Measurements from ENCODE around the gene OR4D2.
A peak's percentile ranks its signal among the peaks of the same experiment; 100 is the strongest.
"Not testable (repeated sequence)": the region's sequence is repeated elsewhere in the genome, so short reads cannot be mapped to it uniquely, and the experiment has no call there.

The OR4D2 gene

DNA sequence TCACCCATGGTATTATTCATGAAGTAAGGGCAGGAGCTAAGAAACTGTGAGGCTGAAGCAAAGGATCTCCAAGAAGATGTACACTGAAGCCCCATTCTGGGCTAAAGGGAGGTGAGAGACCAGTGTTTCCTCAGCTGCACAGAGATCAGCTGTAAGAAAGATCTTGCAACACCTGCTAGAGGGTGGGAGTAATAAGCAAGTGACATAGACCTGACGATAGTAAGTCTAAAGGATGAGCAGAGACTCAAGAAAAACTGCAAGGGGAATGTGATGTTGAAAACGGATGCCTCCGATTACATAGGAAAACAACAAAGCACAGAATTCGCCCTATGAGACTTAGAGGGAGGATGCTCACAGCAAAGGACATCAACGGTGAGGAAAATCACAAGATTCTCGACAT is at the start of gene OR4D2:
Gene OR4D2, plus strand, starts transcription at position 301 of the 400 bp plus-strand sequence. CDS start 2,674 bp downstream, outside the sequence.
- DNase-seq (ENCODE audit: low read depth in 1 of 2, low spot score in 1 of 2) = no peak

DNA sequence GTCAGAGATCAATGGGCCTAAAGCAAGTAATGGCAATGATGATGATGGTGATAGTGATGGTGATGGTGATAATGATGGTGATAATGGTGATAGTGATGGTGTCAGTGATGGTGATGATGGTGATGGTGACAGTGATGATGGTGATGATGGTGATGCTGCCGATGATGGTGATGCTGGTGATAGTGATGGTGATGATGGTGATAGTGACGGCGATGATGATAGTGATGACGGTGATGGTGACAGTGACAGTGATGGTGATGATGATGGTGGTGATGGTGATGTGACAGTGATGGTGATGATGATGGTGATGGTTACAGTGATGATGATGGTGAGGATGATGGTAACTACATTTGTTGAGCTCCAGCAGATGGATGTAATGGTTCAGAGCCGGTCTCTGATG is 49.4 kb upstream of the OR4D2 start:
- no peak for DNase-seq (ENCODE audit: low read depth in 1 of 2, low spot score in 1 of 2)

GRCh38 chr17:58119491-58119890 is 47.3 kb upstream of the OR4D2 start:
- no peak for DNase-seq (ENCODE audit: low read depth in 1 of 2, low spot score in 1 of 2)

DNA sequence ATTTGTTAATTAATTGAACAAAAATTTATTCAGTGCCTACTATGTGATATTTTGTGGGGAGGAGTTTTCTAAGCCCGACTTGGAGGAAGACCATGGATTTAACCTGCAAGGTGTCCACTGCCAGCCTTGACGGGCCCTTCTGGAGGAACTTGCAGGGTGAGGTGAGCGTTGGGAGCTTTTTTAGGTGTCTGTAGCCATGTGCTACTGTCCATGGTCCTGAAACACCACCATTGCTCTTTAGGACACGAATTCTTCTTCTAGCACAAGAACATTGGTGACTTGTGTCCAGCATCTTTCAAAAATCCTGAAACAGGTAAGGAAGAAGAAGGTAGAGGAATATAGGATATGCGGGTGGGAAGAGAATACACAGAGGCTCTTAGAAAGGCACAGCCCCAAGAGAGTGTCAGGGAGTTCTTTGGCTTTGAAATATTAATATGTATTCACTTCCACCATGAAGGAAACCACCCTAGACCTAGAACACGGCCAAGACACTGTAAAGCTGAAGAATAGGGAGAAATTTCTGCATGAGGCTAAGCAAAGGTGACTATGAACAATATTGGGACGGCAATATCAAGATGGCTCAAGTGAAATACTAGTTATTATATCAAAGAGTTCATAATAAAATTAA is 46.5 kb upstream of the OR4D2 start:
- DNase-seq (ENCODE audit: low read depth in 1 of 2, low spot score in 1 of 2) = peak in 1 of 2 donors; percentile 33

DNA sequence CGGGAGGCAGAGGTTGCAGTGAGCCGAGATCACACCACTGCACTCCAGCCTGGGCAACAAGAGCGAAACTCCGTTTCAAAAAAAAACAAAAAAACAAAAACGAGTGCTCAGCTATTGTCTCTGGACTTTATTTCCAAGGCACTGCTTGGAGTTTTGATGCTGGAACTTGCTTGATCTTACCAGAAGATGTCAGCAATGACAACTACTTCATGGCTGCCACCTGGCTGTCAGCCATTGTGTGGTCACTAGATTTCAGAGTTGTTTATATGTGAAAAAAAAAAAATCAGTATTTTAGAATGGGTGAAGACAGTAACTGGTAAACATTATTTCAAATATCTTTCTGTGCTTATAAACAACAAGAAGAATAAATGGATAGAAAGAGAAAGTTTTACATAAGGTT is 44.9 kb upstream of the OR4D2 start:
- DNase-seq (ENCODE audit: low read depth in 1 of 2, low spot score in 1 of 2) = no peak

- DNase-seq (ENCODE audit: low read depth in 1 of 2, low spot score in 1 of 2) = no peak
These were observed 38.9 kb upstream of the OR4D2 start for GRCh38 chr17:58127846-58128245.

DNA sequence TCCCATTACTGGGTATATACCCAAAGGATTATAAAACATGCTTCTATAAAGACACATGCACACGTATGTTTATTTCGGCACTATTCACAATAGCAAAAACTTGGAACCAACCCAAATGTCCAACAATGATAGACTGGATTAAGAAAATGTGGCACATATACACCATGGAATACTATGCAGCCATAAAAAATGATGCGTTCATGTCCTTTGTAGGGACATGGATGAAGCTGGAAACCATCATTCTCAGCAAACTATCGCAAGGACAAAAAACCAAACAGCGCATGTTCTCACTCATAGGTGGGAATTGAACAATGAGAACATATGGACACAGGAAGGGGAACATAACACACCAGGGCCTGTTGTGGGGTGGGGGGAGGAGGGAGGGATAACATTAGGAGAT is 34.1 kb upstream of the OR4D2 start:
- not testable (repeated sequence) for DNase-seq (ENCODE audit: low read depth in 1 of 2, low spot score in 1 of 2)

DNA sequence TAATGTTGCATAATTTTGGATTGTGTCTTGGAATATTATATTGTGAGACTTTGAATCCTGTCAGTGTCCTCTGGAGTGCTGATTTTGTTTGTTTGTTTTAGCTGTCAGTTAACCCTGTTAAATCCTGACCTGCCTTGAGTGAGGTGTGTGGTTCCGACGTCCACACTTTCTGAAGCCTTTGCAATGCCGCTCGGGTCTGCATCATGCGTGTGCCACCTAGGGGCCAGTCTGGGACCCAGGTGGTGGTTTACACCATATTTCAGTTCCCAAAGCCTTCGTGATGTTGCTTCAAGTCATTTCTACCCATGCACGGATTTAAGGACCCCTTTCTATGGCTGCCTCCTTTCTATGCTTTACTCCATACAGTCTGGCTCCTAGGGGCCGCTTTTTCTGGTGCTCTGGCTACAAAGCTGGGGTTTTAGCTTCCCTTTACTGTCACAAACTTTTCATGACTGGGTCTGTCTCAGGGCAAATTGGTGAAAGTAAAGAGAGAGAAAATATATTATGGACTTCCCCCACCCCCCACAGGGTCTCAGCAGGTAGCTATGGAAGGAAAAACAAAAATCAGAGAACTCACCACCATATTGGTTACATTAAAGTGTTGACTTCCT is 30.0 kb upstream of the OR4D2 start:
- DNase-seq (ENCODE audit: low read depth in 1 of 2, low spot score in 1 of 2) = no peak

GRCh38 chr17:58141505-58141904 is 25.3 kb upstream of the OR4D2 start:
- DNase-seq (ENCODE audit: low read depth in 1 of 2, low spot score in 1 of 2) = no peak

GRCh38 chr17:58143335-58143734 is 23.4 kb upstream of the OR4D2 start:
- DNase-seq (ENCODE audit: low read depth in 1 of 2, low spot score in 1 of 2) = not testable (repeated sequence)

GRCh38 chr17:58144801-58145200 is 22.0 kb upstream of the OR4D2 start:
- no peak for DNase-seq (ENCODE audit: low read depth in 1 of 2, low spot score in 1 of 2)

DNA sequence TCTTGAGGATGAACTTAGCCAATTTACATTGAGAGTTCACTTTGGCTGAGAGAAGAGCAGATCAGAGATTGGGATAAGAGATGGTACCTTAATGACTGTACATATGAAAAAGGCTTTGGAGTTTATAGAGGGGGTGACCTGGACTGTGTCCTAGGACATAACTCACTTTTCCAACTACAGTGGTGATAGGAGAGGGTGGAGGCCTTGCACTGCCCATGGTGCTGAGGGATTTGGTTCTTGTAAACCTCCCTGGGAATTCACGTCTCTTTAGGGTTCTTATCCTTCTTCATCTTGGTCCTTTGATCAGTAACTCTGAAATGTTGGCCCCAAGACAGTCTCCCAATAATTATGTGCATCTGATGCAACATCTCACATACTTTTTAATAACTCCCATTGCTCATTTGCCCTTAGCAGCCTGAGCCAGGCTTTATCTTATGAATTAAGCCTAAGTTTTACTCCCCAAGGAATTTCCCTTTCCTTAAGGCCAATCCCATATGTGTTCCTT is 18.8 kb upstream of the OR4D2 start, which contains the start of gene OR4D1:
Gene OR4D1, plus strand, starts transcription at position 455 of the 505 bp plus-strand sequence. CDS start 6,770 bp downstream, outside the sequence.
- no peak for DNase-seq (ENCODE audit: low read depth in 1 of 2, low spot score in 1 of 2)

- no peak for DNase-seq (ENCODE audit: low read depth in 1 of 2, low spot score in 1 of 2)
These were observed 18.2 kb upstream of the OR4D2 start for GRCh38 chr17:58148609-58149008.

- DNase-seq (ENCODE audit: low read depth in 1 of 2, low spot score in 1 of 2) = no peak
These were observed 16.4 kb upstream of the OR4D2 start for GRCh38 chr17:58150394-58150793.

DNA sequence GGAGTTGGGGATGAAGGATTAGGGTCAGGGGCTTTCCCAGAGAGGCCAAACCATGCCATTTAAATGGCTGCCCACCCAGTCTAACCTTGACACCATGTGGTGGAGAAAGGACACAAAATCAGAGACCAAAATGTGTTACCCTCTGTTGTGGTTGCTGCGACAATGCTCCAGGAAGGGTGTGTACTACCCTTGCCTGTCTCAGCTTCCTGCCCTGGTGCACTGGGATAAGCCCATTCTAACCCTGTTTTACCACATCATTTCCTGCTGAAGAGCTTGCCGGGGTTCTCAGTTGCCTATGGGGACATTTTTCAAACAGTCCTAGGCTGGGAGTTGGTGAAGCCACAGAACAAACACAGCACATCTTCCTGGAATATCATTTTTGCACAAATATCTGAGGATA is 13.7 kb upstream of the OR4D2 start:
- peak in 1 of 2 donors; percentile 24 for DNase-seq (ENCODE audit: low read depth in 1 of 2, low spot score in 1 of 2)

DNA sequence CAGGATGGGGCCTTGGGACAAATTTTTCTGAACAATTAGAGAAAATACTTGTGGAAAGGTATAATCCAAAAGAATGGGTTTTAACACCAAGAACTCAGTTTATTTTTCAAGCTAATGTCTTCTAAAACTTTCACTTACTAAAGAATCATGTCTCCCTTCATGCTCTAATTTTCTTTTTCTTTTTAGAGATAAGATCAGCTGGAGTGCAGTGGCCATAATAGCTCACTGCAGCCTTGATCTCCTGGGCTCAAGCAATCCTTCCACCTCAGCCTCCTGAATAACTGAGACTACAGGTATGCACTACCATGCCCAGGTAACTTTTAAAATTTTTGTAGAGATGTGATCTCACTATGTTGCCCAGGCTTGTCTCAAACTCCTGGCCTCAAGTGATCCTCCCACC is 13.1 kb upstream of the OR4D2 start:
- no peak for DNase-seq (ENCODE audit: low read depth in 1 of 2, low spot score in 1 of 2)

- DNase-seq (ENCODE audit: low read depth in 1 of 2, low spot score in 1 of 2) = peak; percentile 30 to 43
These were observed 9.7 kb upstream of the OR4D2 start for GRCh38 chr17:58156839-58157803.

DNA sequence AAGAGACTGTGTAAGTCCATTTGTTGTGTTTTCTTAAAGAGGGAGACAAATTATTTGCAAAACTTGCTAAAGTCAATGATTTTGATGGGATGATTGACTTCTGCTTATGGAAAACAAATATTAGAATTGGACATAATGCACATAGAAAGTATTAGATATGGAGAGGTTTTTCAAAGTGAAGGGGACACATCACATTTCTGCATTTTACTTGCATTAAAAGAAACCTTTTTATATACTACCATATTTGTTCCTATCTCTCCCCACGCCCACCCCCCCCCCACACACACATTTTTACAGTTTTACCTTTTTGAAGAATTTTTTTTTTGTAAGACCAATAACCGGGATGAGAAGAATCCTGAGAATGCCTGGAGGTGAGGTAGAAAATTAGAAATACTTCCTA is 8.6 kb upstream of the OR4D2 start:
- DNase-seq (ENCODE audit: low read depth in 1 of 2, low spot score in 1 of 2) = no peak

DNA sequence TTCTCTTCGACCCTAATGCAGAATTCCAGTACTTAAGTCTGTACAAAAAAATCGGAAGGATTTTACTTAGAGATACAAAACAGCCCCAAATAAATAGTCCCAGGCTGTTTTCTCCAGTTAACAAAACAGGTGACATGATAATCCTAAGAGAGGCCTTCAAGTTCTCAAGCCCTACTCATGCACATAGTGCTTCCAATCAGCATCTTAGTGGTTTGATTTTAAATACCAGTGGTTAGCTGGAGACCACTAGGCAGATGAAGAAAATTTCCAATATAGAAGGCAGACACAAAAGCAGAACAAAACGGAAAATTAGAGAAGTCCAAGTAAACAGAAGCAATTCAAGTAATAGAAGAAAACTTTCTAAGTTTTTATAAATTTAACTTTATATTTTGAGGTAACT is 5.2 kb upstream of the OR4D2 start:
- DNase-seq (ENCODE audit: low read depth in 1 of 2, low spot score in 1 of 2) = no peak

GRCh38 chr17:58165981-58166380 is 801 bp upstream of the OR4D2 start:
- DNase-seq (ENCODE audit: low read depth in 1 of 2, low spot score in 1 of 2) = no peak

GRCh38 chr17:58170622-58171021 is 3.8 kb downstream of the OR4D2 start:
- no peak for DNase-seq (ENCODE audit: low read depth in 1 of 2, low spot score in 1 of 2)
